Ishikawa (cell line): ENCODE results near the gene KAT14.

Experiments
- CREB1 ChIP-seq: IDR thresholded peaks from 2 replicates; pipeline ENCODE4 v1.6.1; 2012; ENCODE audit warnings: low read depth
- EGR1 ChIP-seq: IDR thresholded peaks from 2 replicates; pipeline ENCODE4 v1.6.1; 2012
- EP300 ChIP-seq: IDR thresholded peaks from 2 replicates; pipeline ENCODE4 v1.6.1; 2012; ENCODE audit warnings: borderline replicate concordance
- TAF1 ChIP-seq: IDR thresholded peaks from 2 replicates; pipeline ENCODE4 v1.6.1; 2012; ENCODE audit warnings: low read depth, mild to moderate bottlenecking
- TEAD4 ChIP-seq: IDR thresholded peaks from 2 replicates; pipeline ENCODE4 v1.6.1; 2012
- YY1 ChIP-seq: IDR thresholded peaks from 2 replicates; pipeline ENCODE4 v1.6.1; 2012; ENCODE audit warnings: low read depth
- TF ChIP-seq, protein P1 (sequence below): IDR thresholded peaks from 2 replicates; pipeline ENCODE4 v1.6.1; 2012

DNA sequence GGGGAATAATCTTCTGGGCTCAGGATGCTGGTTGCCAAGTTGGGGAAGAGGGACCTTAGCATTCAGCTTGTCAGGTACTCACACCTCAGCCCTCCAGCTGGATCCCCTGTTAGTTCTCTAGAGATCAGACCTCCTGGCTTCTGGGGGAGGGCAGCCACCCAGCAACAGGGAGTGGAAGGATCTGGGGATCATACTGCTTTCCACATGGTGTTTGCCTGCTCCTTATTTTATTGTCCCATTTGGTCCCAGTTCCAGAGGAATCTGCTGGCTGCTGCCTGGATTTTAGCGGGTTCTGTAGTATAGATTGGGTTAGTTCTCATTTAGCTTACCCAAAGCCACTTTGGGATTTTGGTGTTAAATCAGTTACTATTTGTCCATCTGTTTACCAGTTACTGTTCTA lies 29.3 kb downstream of the KAT14 start:
- TF ChIP-seq, protein P1, sequence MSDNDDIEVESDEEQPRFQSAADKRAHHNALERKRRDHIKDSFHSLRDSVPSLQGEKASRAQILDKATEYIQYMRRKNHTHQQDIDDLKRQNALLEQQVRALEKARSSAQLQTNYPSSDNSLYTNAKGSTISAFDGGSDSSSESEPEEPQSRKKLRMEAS: no peak
- no peak for TF ChIP-seq TAF1
- no peak for TF ChIP-seq EGR1
- no peak for TF ChIP-seq CREB1
- TF ChIP-seq EP300: no peak
- TF ChIP-seq TEAD4: no peak
- no peak for TF ChIP-seq YY1
